ENCODE measurements around the gene SP2. TPM values are rescaled to one million over a fixed set of nuclear protein-coding genes. Genes with fewer than 3 reads are reported as not detected.

The SP2 gene
- total and polyA plus RNA-seq, 2 donors (not counting 1 experiment from before 2014, with no cell fraction given), result 25.4 to 32.5 TPM

- TF ChIP-seq EZH2 (IDR thresholded peaks at IDR 0.05; ENCODE audit: borderline replicate concordance, insufficient read depth, low read depth, low read length, poor library complexity, severe bottlenecking) (no peak), CTCF (IDR thresholded peaks at IDR 0.05) (no peak)
- Histone ChIP-seq H2AFZ (ENCODE audit: insufficient read depth, low read depth, low read length, poor library complexity, severe bottlenecking) (no peak overlapping the region), H3K9ac (ENCODE audit: low read length) (no peak overlapping the region), H3K79me2 (ENCODE audit: control insufficient read depth, insufficient read depth, low read length) (no peaks in the 10 kb centered on the region), H3K4me1 (ENCODE audit: control insufficient read depth in 2 of 2, insufficient read depth in 2 of 2, low read length in 2 of 2) (peaks cover 0 to 4% of the 10 kb centered on the region in 2 donors), H4K20me1 (ENCODE audit: control insufficient read depth, insufficient read depth, low read length, poor library complexity, severe bottlenecking) (no peaks in the 10 kb centered on the region), H3K4me2 (replicated peaks; ENCODE audit: low read depth, low read length, poor library complexity, severe bottlenecking) (no peak overlapping the region), H3K9me3 (ENCODE audit: control extremely low read depth in 1 of 3, control insufficient read depth in 2 of 3, insufficient read depth in 1 of 3, low read length in 2 of 3) (no peaks in the 10 kb centered on the region), H3K27me3 (replicated peaks in 1 of 4; ENCODE audit: control extremely low read depth in 1 of 4, control insufficient read depth in 3 of 4, insufficient read depth in 4 of 4, low read length in 3 of 4) (peaks cover 0 to 6% (median 0%) of the 10 kb centered on the region in 4 experiments), H3K4me3 (ENCODE audit: control extremely low read depth in 1 of 5, extremely low read depth in 1 of 5, insufficient read depth in 1 of 5, low read depth in 2 of 5, low read length in 4 of 5) (no peak overlapping the region), H3K36me3 (replicated peaks in 1 of 2; ENCODE audit: control extremely low read depth in 1 of 2, control insufficient read depth in 1 of 2, extremely low read depth in 1 of 2, insufficient read depth in 2 of 2, low read length in 1 of 2) (no peaks in the 10 kb centered on the region), H3K27ac (ENCODE audit: low read length in 2 of 2) (no peak overlapping the region)
- POLR2A ChIA-PET, result no interaction called here
- H3K27me3 Mint-ChIP-seq, result peaks cover 20% of the 10 kb centered on the region
- intact Hi-C loops (cut with micrococcal nuclease), result no loop called here
- CTCF ChIA-PET, result interaction anchor here (0.9 to 15.3 kb wide), 3 partner anchors 40 to 63 kb away, joined by 3 to 436 read pairs (median 4); partner anchors contain the start of genes SCRN2 and SP6
- DNase-seq (no peak), ATAC-seq (ENCODE audit: low read depth) (no peak)
- H3K27ac Mint-ChIP-seq, result no peak overlapping the region
- no peak overlapping the region for H3K4me3 Mint-ChIP-seq
- WGBS (ENCODE audit: insufficient coverage), result 91% methylated on average over 3 of the region's 9 CpGs
- H3K9me3 Mint-ChIP-seq (ENCODE audit: insufficient read depth), result no peaks in the 10 kb centered on the region
- H3K4me1 Mint-ChIP-seq, result no peaks in the 10 kb centered on the region
These were observed 12.2 kb upstream of the SP2 start for GRCh38 chr17:47883589-47884426.

GRCh38 chr17:47884427-47884740 is 11.7 kb upstream of the SP2 start:
- H3K9me3 Mint-ChIP-seq (ENCODE audit: insufficient read depth), result no peaks in the 10 kb centered on the region
- WGBS (ENCODE audit: insufficient coverage), result no CpG with 5 or more reads among the region's 5 CpGs

More at GRCh38 chr17:47884427-47884740, 11.7 kb upstream of the SP2 start:
- peaks cover 0 to 3% (median 0%) of the 10 kb centered on the region in 4 experiments for H3K27me3 ChIP-seq (replicated peaks in 1 of 4; ENCODE audit: control extremely low read depth in 1 of 4, control insufficient read depth in 3 of 4, insufficient read depth in 4 of 4, low read length in 3 of 4)
- TF ChIP-seq CTCF (IDR thresholded peaks at IDR 0.05), result no peak
- no peak for TF ChIP-seq EZH2 (IDR thresholded peaks at IDR 0.05; ENCODE audit: borderline replicate concordance, insufficient read depth, low read depth, low read length, poor library complexity, severe bottlenecking)
- no peak for ATAC-seq (ENCODE audit: low read depth)
- Mint-ChIP-seq H3K27me3 (peaks cover 15% of the 10 kb centered on the region), H3K4me3 (no peak overlapping the region), H3K27ac (no peak overlapping the region), H3K4me1 (no peaks in the 10 kb centered on the region)
- ChIA-PET POLR2A (no interaction called here), CTCF (interaction anchor here (0.9 to 15.3 kb wide), 3 partner anchors 40 to 62 kb away, joined by 3 to 436 read pairs (median 4); partner anchors contain the start of genes SCRN2 and SP6)
- no peak overlapping the region for H2AFZ ChIP-seq (ENCODE audit: insufficient read depth, low read depth, low read length, poor library complexity, severe bottlenecking)
- no peak overlapping the region for H3K9ac ChIP-seq (ENCODE audit: low read length)
- H3K4me3 ChIP-seq (ENCODE audit: control extremely low read depth in 1 of 5, extremely low read depth in 1 of 5, insufficient read depth in 1 of 5, low read depth in 2 of 5, low read length in 4 of 5), result no peak overlapping the region
- no peak overlapping the region for H3K27ac ChIP-seq (ENCODE audit: low read length in 2 of 2)
- H3K79me2 ChIP-seq (ENCODE audit: control insufficient read depth, insufficient read depth, low read length), result no peaks in the 10 kb centered on the region
- peaks cover 0 to 4% of the 10 kb centered on the region in 2 donors for H3K4me1 ChIP-seq (ENCODE audit: control insufficient read depth in 2 of 2, insufficient read depth in 2 of 2, low read length in 2 of 2)
- intact Hi-C loops (cut with micrococcal nuclease), result no loop called here
- H4K20me1 ChIP-seq (ENCODE audit: control insufficient read depth, insufficient read depth, low read length, poor library complexity, severe bottlenecking), result no peaks in the 10 kb centered on the region
- DNase-seq, result no peak
- no peaks in the 10 kb centered on the region for H3K9me3 ChIP-seq (ENCODE audit: control extremely low read depth in 1 of 3, control insufficient read depth in 2 of 3, insufficient read depth in 1 of 3, low read length in 2 of 3)
- H3K4me2 ChIP-seq (replicated peaks; ENCODE audit: low read depth, low read length, poor library complexity, severe bottlenecking), result no peak overlapping the region
- no peaks in the 10 kb centered on the region for H3K36me3 ChIP-seq (replicated peaks in 1 of 2; ENCODE audit: control extremely low read depth in 1 of 2, control insufficient read depth in 1 of 2, extremely low read depth in 1 of 2, insufficient read depth in 2 of 2, low read length in 1 of 2)

Data from B cell (primary cell).